ENCODE data around the gene C14orf93.

The C14orf93 gene

GRCh38 chr14:22997676-22998323 is 12.1 kb downstream of the C14orf93 start:
- no peak for TF ChIP-seq EZH2phosphoT487 (IDR thresholded peaks at IDR 0.05; ENCODE audit: borderline replicate concordance)
- TF ChIP-seq CTCF (conservative IDR thresholded peaks at IDR 0.05; ENCODE audit: low read length): no peak
- no peaks in the 10 kb centered on the region for H3K9me3 ChIP-seq (ENCODE audit: insufficient read depth, low read depth, low read length)
- no peaks in the 10 kb centered on the region for H3K36me3 ChIP-seq (ENCODE audit: insufficient read depth, low read length)
- no peak overlapping the region for H2AFZ ChIP-seq (ENCODE audit: low read length)
- H3K4me2 ChIP-seq (ENCODE audit: low read depth, low read length, poor library complexity, severe bottlenecking): no peak overlapping the region
- no peaks in the 10 kb centered on the region for H3K79me2 ChIP-seq (ENCODE audit: insufficient read depth, low read length)
- no peak overlapping the region for H3K4me3 ChIP-seq (ENCODE audit: low read length, poor library complexity, severe bottlenecking)
- H4K20me1 ChIP-seq (ENCODE audit: insufficient read depth, low read length, poor library complexity, severe bottlenecking): no peaks in the 10 kb centered on the region
- no peaks in the 10 kb centered on the region for H3K27me3 ChIP-seq (ENCODE audit: insufficient read depth, low read length, poor library complexity, severe bottlenecking)
- no peaks in the 10 kb centered on the region for H3K9me2 ChIP-seq (replicated peaks; ENCODE audit: low read depth, low read length)
- no peaks in the 10 kb centered on the region for H3F3A ChIP-seq (ENCODE audit: low read depth)
- no peak overlapping the region for H3K9ac ChIP-seq (ENCODE audit: low read depth, low read length, poor library complexity, severe bottlenecking)
- peaks cover 3% of the 10 kb centered on the region for H3K4me1 ChIP-seq (ENCODE audit: insufficient read depth, low read length, poor library complexity, severe bottlenecking)

DNA sequence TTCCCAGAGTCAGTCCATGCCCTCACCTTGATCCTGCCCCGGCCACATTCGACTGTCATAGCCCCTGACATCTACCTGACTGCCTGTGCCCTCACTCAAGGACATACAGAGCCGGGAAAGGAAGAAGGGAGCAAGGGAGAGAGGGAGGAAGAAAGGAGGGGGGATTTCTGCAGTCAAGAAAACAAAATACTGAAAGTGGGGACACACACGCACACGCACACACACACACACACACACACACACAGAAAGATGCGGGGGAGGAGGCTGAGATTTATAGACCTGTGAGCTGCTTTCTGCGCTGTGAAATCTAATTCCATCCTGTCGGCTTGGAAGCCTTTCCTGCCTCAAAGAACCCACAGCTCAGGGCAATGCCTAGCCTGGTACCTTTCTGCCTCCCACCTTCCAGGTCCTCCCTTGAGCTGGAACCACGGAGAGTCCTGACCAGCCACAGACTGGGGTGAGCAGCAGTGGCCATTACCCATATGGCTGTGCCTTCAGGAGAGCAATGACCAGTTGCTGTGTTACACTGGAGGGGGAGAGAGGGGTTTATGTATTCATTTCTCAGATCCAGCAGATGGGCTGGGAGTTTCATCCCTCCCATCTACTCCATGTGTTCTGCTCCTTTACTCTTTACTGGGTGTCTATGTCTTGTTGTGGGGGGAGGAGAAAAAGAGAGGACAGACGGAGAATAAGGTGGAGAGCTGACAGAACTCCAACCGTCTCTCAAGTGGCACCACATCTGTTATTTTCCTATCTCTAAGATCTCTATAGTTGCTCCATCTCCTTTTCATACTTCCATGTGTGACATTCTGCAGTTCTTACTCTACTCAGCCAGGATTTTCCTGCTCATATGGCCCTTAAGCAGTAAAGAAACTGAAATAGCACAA is 12.9 kb downstream of the C14orf93 start:
- Histone ChIP-seq H2AFZ (ENCODE audit: low read length) (no peak overlapping the region), H3K4me2 (ENCODE audit: low read depth, low read length, poor library complexity, severe bottlenecking) (no peak overlapping the region), H3F3A (ENCODE audit: low read depth) (no peaks in the 10 kb centered on the region), H3K9me2 (replicated peaks; ENCODE audit: low read depth, low read length) (no peaks in the 10 kb centered on the region), H3K4me3 (ENCODE audit: low read length, poor library complexity, severe bottlenecking) (no peak overlapping the region), H3K4me1 (ENCODE audit: insufficient read depth, low read length, poor library complexity, severe bottlenecking) (peaks cover 3% of the 10 kb centered on the region), H4K20me1 (ENCODE audit: insufficient read depth, low read length, poor library complexity, severe bottlenecking) (no peaks in the 10 kb centered on the region), H3K79me2 (ENCODE audit: insufficient read depth, low read length) (no peaks in the 10 kb centered on the region), H3K27me3 (ENCODE audit: insufficient read depth, low read length, poor library complexity, severe bottlenecking) (no peaks in the 10 kb centered on the region), H3K36me3 (ENCODE audit: insufficient read depth, low read length) (no peaks in the 10 kb centered on the region), H3K9me3 (ENCODE audit: insufficient read depth, low read depth, low read length) (no peaks in the 10 kb centered on the region), H3K9ac (ENCODE audit: low read depth, low read length, poor library complexity, severe bottlenecking) (no peak overlapping the region)
- TF ChIP-seq EZH2phosphoT487 (IDR thresholded peaks at IDR 0.05; ENCODE audit: borderline replicate concordance) (no peak), CTCF (conservative IDR thresholded peaks at IDR 0.05; ENCODE audit: low read length) (no peak)

DNA sequence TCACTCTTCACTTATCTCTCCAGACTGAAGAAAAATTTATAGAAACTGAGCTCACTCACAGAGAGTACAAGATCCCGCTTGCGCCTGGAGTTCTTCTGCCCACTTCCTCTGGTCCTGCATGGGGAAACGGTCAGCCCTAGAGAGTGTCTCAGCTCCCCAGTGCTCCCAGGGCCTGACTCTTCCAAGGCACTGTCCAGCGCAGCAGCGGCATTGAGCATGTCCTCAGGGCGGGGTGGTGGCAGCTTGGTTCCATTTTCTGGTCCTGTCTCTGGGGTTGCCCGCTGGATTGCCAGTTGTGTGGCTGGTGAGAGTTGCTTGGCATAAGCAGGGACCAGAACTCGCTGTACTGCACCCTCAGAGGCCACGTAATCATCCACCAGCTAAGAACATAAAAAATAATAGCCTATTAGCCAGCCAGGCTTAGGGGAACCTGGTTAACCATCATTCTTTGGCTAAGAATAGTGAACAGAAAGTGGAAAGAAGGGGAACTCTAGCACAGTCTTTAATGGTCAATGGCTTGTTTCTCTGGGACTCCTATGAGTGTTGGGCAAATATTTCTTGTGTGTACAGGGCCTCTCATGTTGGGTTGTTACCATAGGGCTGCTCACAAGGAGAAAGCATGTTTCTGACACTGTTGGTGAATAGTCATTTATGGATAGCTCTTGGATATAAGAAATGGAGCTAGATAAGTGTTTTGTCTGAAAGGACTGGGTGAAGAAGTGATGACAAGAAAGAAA is 13.9 kb downstream of the C14orf93 start:
- H3K4me3 ChIP-seq (ENCODE audit: low read length, poor library complexity, severe bottlenecking): no peak overlapping the region
- H3K4me2 ChIP-seq (ENCODE audit: low read depth, low read length, poor library complexity, severe bottlenecking): no peak overlapping the region
- no peaks in the 10 kb centered on the region for H4K20me1 ChIP-seq (ENCODE audit: insufficient read depth, low read length, poor library complexity, severe bottlenecking)
- no peak for TF ChIP-seq EZH2phosphoT487 (IDR thresholded peaks at IDR 0.05; ENCODE audit: borderline replicate concordance)
- H3F3A ChIP-seq (ENCODE audit: low read depth): no peaks in the 10 kb centered on the region
- H3K27me3 ChIP-seq (ENCODE audit: insufficient read depth, low read length, poor library complexity, severe bottlenecking): no peaks in the 10 kb centered on the region
- H3K9ac ChIP-seq (ENCODE audit: low read depth, low read length, poor library complexity, severe bottlenecking): no peak overlapping the region
- no peaks in the 10 kb centered on the region for H3K9me3 ChIP-seq (ENCODE audit: insufficient read depth, low read depth, low read length)
- peaks cover 3% of the 10 kb centered on the region for H3K4me1 ChIP-seq (ENCODE audit: insufficient read depth, low read length, poor library complexity, severe bottlenecking)
- no peaks in the 10 kb centered on the region for H3K36me3 ChIP-seq (ENCODE audit: insufficient read depth, low read length)
- no peaks in the 10 kb centered on the region for H3K79me2 ChIP-seq (ENCODE audit: insufficient read depth, low read length)
- H2AFZ ChIP-seq (ENCODE audit: low read length): no peak overlapping the region
- no peaks in the 10 kb centered on the region for H3K9me2 ChIP-seq (replicated peaks; ENCODE audit: low read depth, low read length)
